ENCODE data around the gene RGS4.

DNA sequence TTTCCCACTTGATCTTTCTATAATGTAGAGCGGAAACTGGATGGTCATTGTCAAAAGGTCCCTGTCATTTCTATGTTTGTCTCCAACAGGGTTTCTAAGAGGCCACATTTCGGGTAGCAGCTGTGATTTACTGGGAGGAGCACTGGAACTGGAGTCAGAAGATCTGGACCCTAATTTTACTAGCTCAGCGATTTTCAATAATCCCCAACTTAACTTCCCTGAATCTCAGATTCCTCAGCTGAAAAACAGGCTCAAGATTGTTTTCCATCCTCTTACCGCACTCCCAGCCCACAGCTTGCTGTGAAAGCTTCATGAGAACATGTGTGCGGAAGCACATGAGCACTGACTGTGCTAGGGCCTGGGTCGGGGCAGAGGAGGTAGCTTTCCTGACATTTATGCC lies 19.9 kb upstream of the RGS4 start:
- TF ChIP-seq, protein P1, sequence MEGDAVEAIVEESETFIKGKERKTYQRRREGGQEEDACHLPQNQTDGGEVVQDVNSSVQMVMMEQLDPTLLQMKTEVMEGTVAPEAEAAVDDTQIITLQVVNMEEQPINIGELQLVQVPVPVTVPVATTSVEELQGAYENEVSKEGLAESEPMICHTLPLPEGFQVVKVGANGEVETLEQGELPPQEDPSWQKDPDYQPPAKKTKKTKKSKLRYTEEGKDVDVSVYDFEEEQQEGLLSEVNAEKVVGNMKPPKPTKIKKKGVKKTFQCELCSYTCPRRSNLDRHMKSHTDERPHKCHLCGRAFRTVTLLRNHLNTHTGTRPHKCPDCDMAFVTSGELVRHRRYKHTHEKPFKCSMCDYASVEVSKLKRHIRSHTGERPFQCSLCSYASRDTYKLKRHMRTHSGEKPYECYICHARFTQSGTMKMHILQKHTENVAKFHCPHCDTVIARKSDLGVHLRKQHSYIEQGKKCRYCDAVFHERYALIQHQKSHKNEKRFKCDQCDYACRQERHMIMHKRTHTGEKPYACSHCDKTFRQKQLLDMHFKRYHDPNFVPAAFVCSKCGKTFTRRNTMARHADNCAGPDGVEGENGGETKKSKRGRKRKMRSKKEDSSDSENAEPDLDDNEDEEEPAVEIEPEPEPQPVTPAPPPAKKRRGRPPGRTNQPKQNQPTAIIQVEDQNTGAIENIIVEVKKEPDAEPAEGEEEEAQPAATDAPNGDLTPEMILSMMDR (conservative IDR thresholded peaks at IDR 0.05; ENCODE audit: low read depth in 2 of 2): no peak
- no peak for TF ChIP-seq EZH2 (IDR thresholded peaks at IDR 0.05; ENCODE audit: low read depth, unreplicated experiment)
- no peak for TF ChIP-seq EZH2phosphoT487 (IDR thresholded peaks at IDR 0.05; ENCODE audit: unreplicated experiment)
- no peak for TF ChIP-seq NANOG (IDR thresholded peaks at IDR 0.05; ENCODE audit: borderline replicate concordance)
- TF ChIP-seq, protein P2, sequence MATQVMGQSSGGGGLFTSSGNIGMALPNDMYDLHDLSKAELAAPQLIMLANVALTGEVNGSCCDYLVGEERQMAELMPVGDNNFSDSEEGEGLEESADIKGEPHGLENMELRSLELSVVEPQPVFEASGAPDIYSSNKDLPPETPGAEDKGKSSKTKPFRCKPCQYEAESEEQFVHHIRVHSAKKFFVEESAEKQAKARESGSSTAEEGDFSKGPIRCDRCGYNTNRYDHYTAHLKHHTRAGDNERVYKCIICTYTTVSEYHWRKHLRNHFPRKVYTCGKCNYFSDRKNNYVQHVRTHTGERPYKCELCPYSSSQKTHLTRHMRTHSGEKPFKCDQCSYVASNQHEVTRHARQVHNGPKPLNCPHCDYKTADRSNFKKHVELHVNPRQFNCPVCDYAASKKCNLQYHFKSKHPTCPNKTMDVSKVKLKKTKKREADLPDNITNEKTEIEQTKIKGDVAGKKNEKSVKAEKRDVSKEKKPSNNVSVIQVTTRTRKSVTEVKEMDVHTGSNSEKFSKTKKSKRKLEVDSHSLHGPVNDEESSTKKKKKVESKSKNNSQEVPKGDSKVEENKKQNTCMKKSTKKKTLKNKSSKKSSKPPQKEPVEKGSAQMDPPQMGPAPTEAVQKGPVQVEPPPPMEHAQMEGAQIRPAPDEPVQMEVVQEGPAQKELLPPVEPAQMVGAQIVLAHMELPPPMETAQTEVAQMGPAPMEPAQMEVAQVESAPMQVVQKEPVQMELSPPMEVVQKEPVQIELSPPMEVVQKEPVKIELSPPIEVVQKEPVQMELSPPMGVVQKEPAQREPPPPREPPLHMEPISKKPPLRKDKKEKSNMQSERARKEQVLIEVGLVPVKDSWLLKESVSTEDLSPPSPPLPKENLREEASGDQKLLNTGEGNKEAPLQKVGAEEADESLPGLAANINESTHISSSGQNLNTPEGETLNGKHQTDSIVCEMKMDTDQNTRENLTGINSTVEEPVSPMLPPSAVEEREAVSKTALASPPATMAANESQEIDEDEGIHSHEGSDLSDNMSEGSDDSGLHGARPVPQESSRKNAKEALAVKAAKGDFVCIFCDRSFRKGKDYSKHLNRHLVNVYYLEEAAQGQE (IDR thresholded peaks at IDR 0.05; ENCODE audit: unreplicated experiment): no peak
- TF ChIP-seq ZNF114 (CRISPR knock-in tag; IDR thresholded peaks at IDR 0.05): no peak
- no peak for TF ChIP-seq JUNB (IDR thresholded peaks at IDR 0.05; ENCODE audit: unreplicated experiment)
- TF ChIP-seq, protein P3, sequence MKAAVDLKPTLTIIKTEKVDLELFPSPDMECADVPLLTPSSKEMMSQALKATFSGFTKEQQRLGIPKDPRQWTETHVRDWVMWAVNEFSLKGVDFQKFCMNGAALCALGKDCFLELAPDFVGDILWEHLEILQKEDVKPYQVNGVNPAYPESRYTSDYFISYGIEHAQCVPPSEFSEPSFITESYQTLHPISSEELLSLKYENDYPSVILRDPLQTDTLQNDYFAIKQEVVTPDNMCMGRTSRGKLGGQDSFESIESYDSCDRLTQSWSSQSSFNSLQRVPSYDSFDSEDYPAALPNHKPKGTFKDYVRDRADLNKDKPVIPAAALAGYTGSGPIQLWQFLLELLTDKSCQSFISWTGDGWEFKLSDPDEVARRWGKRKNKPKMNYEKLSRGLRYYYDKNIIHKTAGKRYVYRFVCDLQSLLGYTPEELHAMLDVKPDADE (IDR thresholded peaks at IDR 0.05): no peak

Measured in GM23338 (cell line).